SK-N-MC (cell line): Measurements from ENCODE around the gene MSRB1.

Experiments used
- EZH2 ChIP-seq: fragments of 200-600 bp; sonication (generic); IDR thresholded peaks from one replicate; pipeline ENCODE4 v1.6.1; 2017; ENCODE audit warnings: antibody characterized with exemption
- POLR2AphosphoS5 ChIP-seq: IDR thresholded peaks from 2 replicates; pipeline ENCODE4 v1.6.1; 2012; ENCODE audit warnings: mild to moderate bottlenecking, low read depth, low read length, borderline replicate concordance

DNA sequence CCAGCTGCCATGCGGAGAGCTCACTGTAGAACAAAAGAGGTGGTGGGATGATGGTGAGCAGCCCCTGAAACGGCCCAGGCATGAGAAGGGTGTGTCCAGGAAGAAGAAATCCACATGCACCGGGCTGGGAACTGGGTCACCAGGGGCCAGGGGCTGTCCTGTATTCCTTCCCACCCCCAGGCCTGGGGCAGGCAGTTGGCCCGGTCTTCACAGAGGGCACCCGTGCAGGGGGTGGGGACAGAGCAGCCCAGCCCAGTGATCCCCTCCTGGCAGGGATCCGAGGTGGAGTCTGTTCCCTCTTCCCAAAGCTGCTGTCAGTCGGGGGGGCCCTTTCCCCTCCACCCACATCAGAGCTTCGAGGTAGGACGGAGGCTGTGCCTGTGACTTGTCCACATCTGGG is 34.0 kb downstream of the MSRB1 start:
- TF ChIP-seq EZH2 (no peak), POLR2AphosphoS5 (no peak)
